ENCODE measurements around the gene CHMP5.

The CHMP5 gene

DNA sequence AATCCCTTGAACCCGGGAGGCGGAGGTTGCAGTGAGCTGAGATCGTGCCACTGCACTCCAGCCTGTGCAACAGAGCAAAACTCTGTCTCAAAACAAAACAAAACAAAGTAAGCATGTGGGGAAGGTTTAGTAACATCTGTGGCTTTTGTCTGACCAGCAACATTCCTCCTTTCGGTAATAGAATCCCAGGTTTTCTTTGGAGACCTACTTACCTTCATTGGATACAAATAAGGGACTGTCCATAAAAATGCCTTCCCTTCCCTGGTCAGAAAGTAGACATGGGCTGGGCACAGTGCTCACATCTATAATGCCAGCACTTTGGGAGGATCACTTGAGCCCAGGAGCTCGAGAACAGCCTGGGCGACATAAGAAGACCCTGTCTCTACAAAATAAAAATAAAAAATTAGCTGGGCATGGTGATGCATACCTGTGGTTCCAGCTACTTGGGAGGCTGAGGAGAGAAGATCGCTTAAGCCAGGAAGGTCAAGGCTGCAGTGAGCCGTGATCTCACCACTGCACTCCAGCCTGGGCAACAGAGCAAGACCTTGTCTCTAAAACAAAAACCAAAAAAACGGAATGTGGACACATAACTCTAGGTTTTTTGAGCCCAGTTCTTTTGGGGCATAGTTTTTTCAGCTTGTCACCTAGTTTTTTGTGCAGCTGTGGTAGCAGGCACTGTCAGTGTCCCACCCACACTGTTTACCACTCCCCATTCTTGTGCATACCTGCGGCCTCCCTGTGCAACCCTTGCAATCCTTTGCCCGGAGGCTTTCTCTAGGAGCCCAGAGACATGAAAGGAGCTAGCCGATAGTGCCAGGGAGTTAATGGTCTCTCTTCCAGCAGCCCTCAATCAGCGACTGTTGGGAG lies 33.9 kb upstream of the CHMP5 start:
- ATAC-seq, result no peak
- no peak for TF ChIP-seq ZNF8 (CRISPR knock-in tag; IDR thresholded peaks at IDR 0.05)
- no peak for TF ChIP-seq OSR1 (CRISPR knock-in tag; IDR thresholded peaks at IDR 0.05)
- no peak for TF ChIP-seq ZNF565 (CRISPR knock-in tag; conservative IDR thresholded peaks at IDR 0.05; ENCODE audit: low read depth)
- TF ChIP-seq, protein P1, sequence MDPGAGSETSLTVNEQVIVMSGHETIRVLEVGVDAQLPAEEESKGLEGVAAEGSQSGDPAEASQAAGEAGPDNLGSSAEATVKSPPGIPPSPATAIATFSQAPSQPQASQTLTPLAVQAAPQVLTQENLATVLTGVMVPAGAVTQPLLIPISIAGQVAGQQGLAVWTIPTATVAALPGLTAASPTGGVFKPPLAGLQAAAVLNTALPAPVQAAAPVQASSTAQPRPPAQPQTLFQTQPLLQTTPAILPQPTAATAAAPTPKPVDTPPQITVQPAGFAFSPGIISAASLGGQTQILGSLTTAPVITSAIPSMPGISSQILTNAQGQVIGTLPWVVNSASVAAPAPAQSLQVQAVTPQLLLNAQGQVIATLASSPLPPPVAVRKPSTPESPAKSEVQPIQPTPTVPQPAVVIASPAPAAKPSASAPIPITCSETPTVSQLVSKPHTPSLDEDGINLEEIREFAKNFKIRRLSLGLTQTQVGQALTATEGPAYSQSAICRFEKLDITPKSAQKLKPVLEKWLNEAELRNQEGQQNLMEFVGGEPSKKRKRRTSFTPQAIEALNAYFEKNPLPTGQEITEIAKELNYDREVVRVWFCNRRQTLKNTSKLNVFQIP (CRISPR knock-in tag; IDR thresholded peaks at IDR 0.05; ENCODE audit: borderline replicate concordance, low read depth), result no peak
- TF ChIP-seq ARNTL (CRISPR knock-in tag; IDR thresholded peaks at IDR 0.05; ENCODE audit: borderline replicate concordance, low read depth), result no peak
- TF ChIP-seq TSHZ2 (CRISPR knock-in tag; IDR thresholded peaks at IDR 0.05), result no peak
- no peak for TF ChIP-seq TCF4 (CRISPR knock-in tag; IDR thresholded peaks at IDR 0.05; ENCODE audit: borderline replicate concordance)
- TF ChIP-seq, protein P2, sequence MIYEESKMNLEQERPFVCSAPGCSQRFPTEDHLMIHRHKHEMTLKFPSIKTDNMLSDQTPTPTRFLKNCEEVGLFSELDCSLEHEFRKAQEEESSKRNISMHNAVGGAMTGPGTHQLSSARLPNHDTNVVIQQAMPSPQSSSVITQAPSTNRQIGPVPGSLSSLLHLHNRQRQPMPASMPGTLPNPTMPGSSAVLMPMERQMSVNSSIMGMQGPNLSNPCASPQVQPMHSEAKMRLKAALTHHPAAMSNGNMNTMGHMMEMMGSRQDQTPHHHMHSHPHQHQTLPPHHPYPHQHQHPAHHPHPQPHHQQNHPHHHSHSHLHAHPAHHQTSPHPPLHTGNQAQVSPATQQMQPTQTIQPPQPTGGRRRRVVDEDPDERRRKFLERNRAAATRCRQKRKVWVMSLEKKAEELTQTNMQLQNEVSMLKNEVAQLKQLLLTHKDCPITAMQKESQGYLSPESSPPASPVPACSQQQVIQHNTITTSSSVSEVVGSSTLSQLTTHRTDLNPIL (CRISPR knock-in tag; IDR thresholded peaks at IDR 0.05; ENCODE audit: low read depth), result no peak

- no peak for ATAC-seq
- TF ChIP-seq TSHZ2 (CRISPR knock-in tag; IDR thresholded peaks at IDR 0.05), result no peak
- TF ChIP-seq GLIS3 (CRISPR knock-in tag; IDR thresholded peaks at IDR 0.05), result no peak
- TF ChIP-seq ISL1 (CRISPR knock-in tag; IDR thresholded peaks at IDR 0.05), result no peak
- TF ChIP-seq, protein P1 (CRISPR knock-in tag; IDR thresholded peaks at IDR 0.05; ENCODE audit: borderline replicate concordance, low read depth), result no peak
- TF ChIP-seq, protein P3, sequence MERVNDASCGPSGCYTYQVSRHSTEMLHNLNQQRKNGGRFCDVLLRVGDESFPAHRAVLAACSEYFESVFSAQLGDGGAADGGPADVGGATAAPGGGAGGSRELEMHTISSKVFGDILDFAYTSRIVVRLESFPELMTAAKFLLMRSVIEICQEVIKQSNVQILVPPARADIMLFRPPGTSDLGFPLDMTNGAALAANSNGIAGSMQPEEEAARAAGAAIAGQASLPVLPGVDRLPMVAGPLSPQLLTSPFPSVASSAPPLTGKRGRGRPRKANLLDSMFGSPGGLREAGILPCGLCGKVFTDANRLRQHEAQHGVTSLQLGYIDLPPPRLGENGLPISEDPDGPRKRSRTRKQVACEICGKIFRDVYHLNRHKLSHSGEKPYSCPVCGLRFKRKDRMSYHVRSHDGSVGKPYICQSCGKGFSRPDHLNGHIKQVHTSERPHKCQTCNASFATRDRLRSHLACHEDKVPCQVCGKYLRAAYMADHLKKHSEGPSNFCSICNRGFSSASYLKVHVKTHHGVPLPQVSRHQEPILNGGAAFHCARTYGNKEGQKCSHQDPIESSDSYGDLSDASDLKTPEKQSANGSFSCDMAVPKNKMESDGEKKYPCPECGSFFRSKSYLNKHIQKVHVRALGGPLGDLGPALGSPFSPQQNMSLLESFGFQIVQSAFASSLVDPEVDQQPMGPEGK (CRISPR knock-in tag; IDR thresholded peaks at IDR 0.05; ENCODE audit: borderline replicate concordance), result no peak
- TF ChIP-seq ARNTL (CRISPR knock-in tag; IDR thresholded peaks at IDR 0.05; ENCODE audit: borderline replicate concordance, low read depth), result no peak
- TF ChIP-seq RARB (CRISPR knock-in tag; IDR thresholded peaks at IDR 0.05), result no peak
- TF ChIP-seq BACH2 (CRISPR knock-in tag; IDR thresholded peaks at IDR 0.05; ENCODE audit: borderline replicate concordance), result no peak
- TF ChIP-seq, protein P2 (CRISPR knock-in tag; IDR thresholded peaks at IDR 0.05; ENCODE audit: low read depth), result no peak
- no peak for TF ChIP-seq OSR1 (CRISPR knock-in tag; IDR thresholded peaks at IDR 0.05)
- TF ChIP-seq SNAI2 (CRISPR knock-in tag; IDR thresholded peaks at IDR 0.05), result no peak
Observed at GRCh38 chr9:33231623-33231942, 33.3 kb upstream of the CHMP5 start.
